Motor neuron (in vitro differentiated cells): ENCODE data around the gene RBFOX2. TPM values are rescaled to one million over a fixed set of nuclear protein-coding genes. Genes with fewer than 3 reads are reported as not detected.
"Not testable (repeated sequence)": the region's sequence is repeated elsewhere in the genome, so short reads cannot be mapped to it uniquely, and the experiment has no call there.

ENCODE experiments used
- ATAC-seq, 8 experiments: fragments of 200-7000 bp; cut with Tn5 transposase; replicated peaks in 6 of 8; 2 replicates each; pipeline ENCODE4 v1.8.0; 2021; ENCODE audit warnings: mild to moderate bottlenecking in 8 of 8, moderate library complexity in 8 of 8
- H3K27ac ChIP-seq, 2 donors: fragments of 250-450 bp; sonication (Bioruptor Pico); 2 replicates each; pipeline ENCODE4 v1.9.0; 2021; ENCODE audit warnings: antibody characterized with exemption in 2 of 2, mild to moderate bottlenecking in 2 of 2, moderate library complexity in 1 of 2
- H3K4me1 ChIP-seq, 2 donors: fragments of 250-450 bp; sonication (Bioruptor Pico); replicated peaks in 1 of 2; 2 replicates each; pipeline ENCODE4 v1.6.1; 2021; ENCODE audit warnings: antibody characterized with exemption in 2 of 2, mild to moderate bottlenecking in 2 of 2, moderate library complexity in 1 of 2
- H3K4me3 ChIP-seq, 5 donors: fragments of 250-450 bp; sonication (Bioruptor Pico); 2 replicates each; pipeline ENCODE4 v1.9.0; 2021; ENCODE audit warnings: antibody characterized with exemption in 5 of 5, mild to moderate bottlenecking in 5 of 5, moderate library complexity in 4 of 5
- WGBS, 10 experiments: fragments of 450-650 bp; shearing (Covaris generic); methylation state at CpG; one replicate each; pipeline ENCODE4 v1.0.0; 2022; 5-methylcytosine and 5-hydroxymethylcytosine counted together
- in situ Hi-C, 9 experiments: fragments of 400-800 bp; cut with MboI; loops; one replicate each; pipeline ENCODE4 v1.15.0; 2021; ENCODE audit warnings: low sequenced_read_pairs in 9 of 9, low pct_unique_long_range_greater_than_20kb in 2 of 9; ENCODE audit not compliant: unreplicated experiment in 9 of 9
- total RNA-seq, 8 experiments: library from RNA; unstranded; fragments of 300-600 nt; gene quantifications; 2 replicates each; pipeline versions ENCODE4 v1.2.3 to v1.2.4, GENCODE V29; 2022

RBFOX2 gene
- total RNA-seq, 8 experiments from 2014 or later, result 105 to 229 (median 174) TPM

DNA sequence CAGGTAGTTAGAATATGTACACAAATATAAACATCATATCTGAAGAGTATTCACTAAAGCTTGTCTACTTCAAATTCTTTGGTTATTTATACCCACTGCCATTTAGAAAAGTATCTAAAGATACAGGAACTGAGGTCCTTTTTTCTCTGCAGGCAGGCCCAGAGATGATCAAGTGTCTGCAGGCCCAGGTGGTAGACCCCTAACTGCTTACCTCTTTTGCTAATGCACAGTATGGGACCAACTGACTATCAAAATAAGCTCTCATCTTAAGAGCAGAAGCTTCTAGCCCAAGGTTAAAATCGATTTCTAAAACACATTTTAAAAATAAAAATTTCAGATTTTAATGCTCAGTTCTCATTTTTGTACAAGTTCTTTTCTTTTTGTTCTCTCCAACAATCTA lies 229.5 kb downstream of the RBFOX2 start:
- Histone ChIP-seq H3K27ac (no peak overlapping the region), H3K4me3 (no peak overlapping the region), H3K4me1 (no peaks in the 10 kb centered on the region)
- WGBS, 10 experiments, result 55 to 100% (median 64%) methylated on average over 1 of the region's 1 CpG; no CpG with 5 or more reads in 3 of the 10 experiments
- in situ Hi-C loops, result no loop called here
- ATAC-seq, result no peak

GRCh38 chr22:35797411-35797810 lies 231.2 kb downstream of the RBFOX2 start:
- no peaks in the 10 kb centered on the region for H3K4me1 ChIP-seq
- H3K4me3 ChIP-seq, result no peak overlapping the region
- H3K27ac ChIP-seq, result no peak overlapping the region
- in situ Hi-C loops, result no loop called here
- no peak for ATAC-seq
- 83 to 100% (median 92%) methylated on average over 1 to 4 of the region's 4 CpGs; no CpG with 5 or more reads in 1 of the 10 experiments for WGBS, 10 experiments

GRCh38 chr22:35795476-35795875 lies 233.1 kb downstream of the RBFOX2 start:
- Histone ChIP-seq H3K4me1 (no peaks in the 10 kb centered on the region), H3K27ac (no peak overlapping the region), H3K4me3 (no peak overlapping the region)
- no peak for ATAC-seq
- in situ Hi-C loops, result no loop called here
- 80 to 100% (median 100%) methylated on average over 1 of the region's 1 CpG; no CpG with 5 or more reads in 2 of the 10 experiments for WGBS, 10 experiments

DNA sequence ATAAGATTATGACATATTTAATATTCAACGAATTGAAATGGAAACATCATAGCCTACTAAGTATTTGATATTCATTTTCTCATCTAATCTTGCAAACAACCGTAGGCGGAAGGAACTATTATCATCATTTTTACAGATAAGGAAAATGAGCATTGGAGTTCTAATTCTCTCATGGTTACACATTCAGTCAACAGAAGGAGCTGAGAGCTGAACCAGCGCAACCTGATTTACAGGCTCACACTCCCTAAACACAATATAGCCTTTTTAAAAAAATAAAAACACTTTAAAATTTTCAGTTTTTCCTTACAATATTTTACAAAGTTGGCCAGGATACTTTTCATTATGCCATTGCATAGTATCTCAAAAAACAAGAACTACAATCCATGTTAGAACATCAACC lies 236.1 kb downstream of the RBFOX2 start:
- no peak overlapping the region for H3K4me3 ChIP-seq
- 74 to 100% (median 95%) methylated on average over 3 to 4 of the region's 4 CpGs; no CpG with 5 or more reads in 1 of the 10 experiments for WGBS, 10 experiments
- no peak overlapping the region for H3K27ac ChIP-seq
- in situ Hi-C loops, result no loop called here
- H3K4me1 ChIP-seq, result no peaks in the 10 kb centered on the region
- no peak for ATAC-seq

DNA sequence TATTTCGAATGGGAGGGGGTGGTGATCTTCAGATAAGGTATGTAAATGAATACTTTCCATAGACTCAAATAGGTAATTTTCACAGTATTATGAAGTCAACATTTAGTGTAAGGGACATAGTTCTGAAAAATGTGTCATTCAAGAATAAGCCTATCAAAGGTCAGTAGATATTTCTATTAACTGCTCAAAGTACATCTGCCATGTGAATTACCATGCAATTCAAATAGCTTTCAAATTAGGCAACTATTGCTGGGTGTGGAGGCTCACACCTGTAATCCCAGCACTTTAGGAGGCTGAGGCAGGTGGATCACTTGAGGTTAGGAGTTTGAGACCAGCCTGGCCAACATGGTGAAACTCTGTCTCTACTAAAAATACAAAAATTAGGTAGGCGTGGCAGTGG lies 236.8 kb downstream of the RBFOX2 start:
- in situ Hi-C loops, H3K4me1 ChIP-seq, ATAC-seq, H3K27ac ChIP-seq, H3K4me3 ChIP-seq: not testable (repeated sequence)
- 80 to 100% (median 100%) methylated on average over 1 to 2 of the region's 2 CpGs; no CpG with 5 or more reads in 1 of the 10 experiments for WGBS, 10 experiments

GRCh38 chr22:35785181-35785923 lies 243.3 kb downstream of the RBFOX2 start:
- Histone ChIP-seq H3K27ac (no peak overlapping the region), H3K4me3 (no peak overlapping the region), H3K4me1 (no peaks in the 10 kb centered on the region)
- 6 to 100% (median 78%) methylated on average over 1 to 4 of the region's 4 CpGs; no CpG with 5 or more reads in 1 of the 10 experiments for WGBS, 10 experiments
- ATAC-seq, result peak in 1 of 8 experiments; percentile 9
- in situ Hi-C loops, result no loop called here

DNA sequence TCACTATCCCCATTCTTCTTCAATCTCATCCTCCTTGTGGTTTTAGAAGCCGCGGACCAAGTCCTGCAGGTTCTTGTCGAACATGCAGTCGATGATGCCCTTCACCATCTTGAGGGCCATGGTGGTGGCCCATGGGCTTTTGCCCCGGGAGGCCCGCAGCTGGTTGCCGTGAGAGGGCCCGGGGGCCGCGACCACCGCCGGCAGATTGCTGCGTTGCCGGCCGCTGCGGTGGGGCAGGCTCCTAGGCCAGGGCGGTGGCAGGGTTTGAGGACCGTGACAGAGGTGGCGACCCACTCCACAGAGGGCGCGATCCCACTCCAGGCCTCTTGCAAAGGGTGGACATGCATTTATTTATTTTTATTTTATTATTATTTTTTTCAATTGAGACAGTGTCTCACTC lies 244.0 kb downstream of the RBFOX2 start:
- no peaks in the 10 kb centered on the region for H3K4me1 ChIP-seq
- H3K27ac ChIP-seq, result no peak overlapping the region
- no peak for ATAC-seq
- no peak overlapping the region for H3K4me3 ChIP-seq
- in situ Hi-C loops, result no loop called here
- 93 to 100% (median 100%) methylated on average over 2 to 10 of the region's 21 CpGs; no CpG with 5 or more reads in 7 of the 10 experiments for WGBS, 10 experiments

DNA sequence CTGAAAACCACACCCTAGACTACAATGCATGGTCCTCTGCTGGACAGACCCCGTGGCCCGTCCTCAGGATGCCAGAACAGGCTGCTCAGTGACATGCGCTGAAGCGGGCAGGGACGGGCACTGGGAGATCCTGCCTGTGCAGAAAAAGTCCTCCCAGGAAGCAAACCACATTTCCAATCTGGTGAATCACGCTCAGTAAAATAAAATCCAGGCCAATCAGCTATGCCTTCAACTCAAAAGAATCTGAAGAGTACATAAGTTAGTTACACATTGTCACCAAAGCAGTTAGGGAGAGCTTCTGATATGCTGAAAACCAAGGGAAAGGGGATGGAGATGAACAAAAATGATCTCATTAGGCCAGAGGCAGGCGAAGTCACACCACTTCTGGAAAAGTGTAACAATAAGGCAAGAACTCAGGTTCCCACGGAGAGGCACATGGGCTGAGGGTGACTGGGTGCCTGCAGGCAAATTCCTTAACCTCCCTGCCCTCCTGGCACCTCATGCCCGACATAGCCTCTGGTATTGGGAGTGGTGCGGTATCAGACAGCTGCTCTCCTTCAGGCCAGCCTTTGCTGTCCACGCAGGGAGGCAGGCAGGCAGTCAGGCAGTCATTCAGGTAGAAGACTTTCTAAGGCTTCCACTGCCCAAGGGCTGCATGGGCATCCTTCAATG lies 244.5 kb downstream of the RBFOX2 start:
- peak in 3 of 8 experiments; percentile 22 to 67 (median 50) for ATAC-seq
- in situ Hi-C loops, result no loop called here
- no peak overlapping the region for H3K27ac ChIP-seq
- WGBS, 10 experiments, result 29 to 100% (median 100%) methylated on average over 1 to 7 of the region's 11 CpGs; no CpG with 5 or more reads in 3 of the 10 experiments
- peaks cover 0 to 3% of the 10 kb centered on the region in 2 donors for H3K4me1 ChIP-seq
- no peak overlapping the region for H3K4me3 ChIP-seq

GRCh38 chr22:35782504-35782903 lies 246.1 kb downstream of the RBFOX2 start:
- H3K27ac ChIP-seq, result no peak overlapping the region
- in situ Hi-C loops, result no loop called here
- ATAC-seq, result peak in 6 of 8 experiments; percentile 42 to 82 (median 56)
- peaks cover 0 to 3% of the 10 kb centered on the region in 2 donors for H3K4me1 ChIP-seq
- H3K4me3 ChIP-seq, result no peak overlapping the region
- 67 to 90% (median 77%) methylated on average over 1 to 3 of the region's 5 CpGs; no CpG with 5 or more reads in 6 of the 10 experiments for WGBS, 10 experiments

GRCh38 chr22:35781898-35782297 lies 246.7 kb downstream of the RBFOX2 start:
- 30 to 100% (median 90%) methylated on average over 1 to 3 of the region's 3 CpGs; no CpG with 5 or more reads in 3 of the 10 experiments for WGBS, 10 experiments
- Histone ChIP-seq H3K27ac (no peak overlapping the region), H3K4me3 (no peak overlapping the region), H3K4me1 (peaks cover 0 to 3% of the 10 kb centered on the region in 2 donors)
- in situ Hi-C loops, result no loop called here
- no peak for ATAC-seq

DNA sequence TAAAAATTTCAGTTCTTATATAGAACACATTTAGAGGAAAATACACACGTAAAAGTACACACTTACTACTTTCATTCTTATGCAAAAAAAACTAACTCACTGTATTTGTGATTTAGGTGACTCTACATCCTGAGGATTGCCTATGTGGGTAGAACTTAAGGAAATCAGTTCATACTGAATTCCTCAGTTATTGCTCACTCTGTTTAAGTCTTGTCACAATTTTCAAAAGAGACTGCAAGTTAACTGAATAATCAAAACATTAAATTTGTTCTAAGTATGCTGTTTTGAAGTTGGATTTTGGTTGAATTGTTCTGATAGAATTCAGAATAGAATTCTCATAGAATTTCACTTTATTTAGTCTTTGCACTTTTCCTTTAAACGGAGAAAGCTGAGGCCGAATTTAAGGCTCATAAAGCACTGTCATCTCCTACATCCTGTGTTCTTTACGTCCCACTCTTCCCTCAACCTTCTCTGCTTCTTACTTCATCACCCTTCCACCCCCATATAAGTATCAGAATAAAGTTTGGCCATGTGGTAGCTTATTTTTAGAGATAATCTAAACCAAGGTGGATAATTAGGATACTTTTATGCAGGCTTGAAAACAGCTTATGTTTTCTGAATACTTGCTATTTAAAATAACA lies 251.2 kb downstream of the RBFOX2 start:
- ATAC-seq, result no peak
- WGBS, 10 experiments, result 27 to 98% (median 90%) methylated on average over 2 to 4 of the region's 4 CpGs; no CpG with 5 or more reads in 1 of the 10 experiments
- Histone ChIP-seq H3K27ac (no peak overlapping the region), H3K4me1 (peaks cover 0 to 3% of the 10 kb centered on the region in 2 donors), H3K4me3 (no peak overlapping the region)
- in situ Hi-C loops, result no loop called here

GRCh38 chr22:35775339-35775738 lies 253.3 kb downstream of the RBFOX2 start:
- 67 to 100% (median 85%) methylated on average over 1 to 2 of the region's 2 CpGs; no CpG with 5 or more reads in 2 of the 10 experiments for WGBS, 10 experiments
- Histone ChIP-seq H3K4me3 (no peak overlapping the region), H3K27ac (no peak overlapping the region)

GRCh38 chr22:35769974-35770373 lies 258.6 kb downstream of the RBFOX2 start:
- in situ Hi-C loops, result no loop called here
- no peak overlapping the region for H3K4me3 ChIP-seq
- H3K27ac ChIP-seq, result no peak overlapping the region
- peaks cover 3 to 10% of the 10 kb centered on the region in 2 donors for H3K4me1 ChIP-seq
- ATAC-seq, result no peak

More at GRCh38 chr22:35775339-35775738, 253.3 kb downstream of the RBFOX2 start:
- no peak for ATAC-seq
- in situ Hi-C loops, result no loop called here
- H3K4me1 ChIP-seq, result peaks cover 0 to 3% of the 10 kb centered on the region in 2 donors
